ENCODE results near the gene PTGR2.
"Not testable (repeated sequence)": the region's sequence is repeated elsewhere in the genome, so short reads cannot be mapped to it uniquely, and the experiment has no call there.

The PTGR2 gene

GRCh38 chr14:73859145-73859544 is 7.5 kb downstream of the PTGR2 start:
- TF ChIP-seq, protein P1, sequence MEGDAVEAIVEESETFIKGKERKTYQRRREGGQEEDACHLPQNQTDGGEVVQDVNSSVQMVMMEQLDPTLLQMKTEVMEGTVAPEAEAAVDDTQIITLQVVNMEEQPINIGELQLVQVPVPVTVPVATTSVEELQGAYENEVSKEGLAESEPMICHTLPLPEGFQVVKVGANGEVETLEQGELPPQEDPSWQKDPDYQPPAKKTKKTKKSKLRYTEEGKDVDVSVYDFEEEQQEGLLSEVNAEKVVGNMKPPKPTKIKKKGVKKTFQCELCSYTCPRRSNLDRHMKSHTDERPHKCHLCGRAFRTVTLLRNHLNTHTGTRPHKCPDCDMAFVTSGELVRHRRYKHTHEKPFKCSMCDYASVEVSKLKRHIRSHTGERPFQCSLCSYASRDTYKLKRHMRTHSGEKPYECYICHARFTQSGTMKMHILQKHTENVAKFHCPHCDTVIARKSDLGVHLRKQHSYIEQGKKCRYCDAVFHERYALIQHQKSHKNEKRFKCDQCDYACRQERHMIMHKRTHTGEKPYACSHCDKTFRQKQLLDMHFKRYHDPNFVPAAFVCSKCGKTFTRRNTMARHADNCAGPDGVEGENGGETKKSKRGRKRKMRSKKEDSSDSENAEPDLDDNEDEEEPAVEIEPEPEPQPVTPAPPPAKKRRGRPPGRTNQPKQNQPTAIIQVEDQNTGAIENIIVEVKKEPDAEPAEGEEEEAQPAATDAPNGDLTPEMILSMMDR (conservative IDR thresholded peaks at IDR 0.05) = no peak
- no peak overlapping the region for H3K27ac ChIP-seq

GRCh38 chr14:73861073-73861472 is 9.4 kb downstream of the PTGR2 start:
- TF ChIP-seq, protein P1 (conservative IDR thresholded peaks at IDR 0.05) = no peak
- H3K27ac ChIP-seq = no peak overlapping the region

GRCh38 chr14:73862480-73862879 is 10.8 kb downstream of the PTGR2 start:
- TF ChIP-seq, protein P1 (conservative IDR thresholded peaks at IDR 0.05) = no peak
- H3K27ac ChIP-seq = no peak overlapping the region

DNA sequence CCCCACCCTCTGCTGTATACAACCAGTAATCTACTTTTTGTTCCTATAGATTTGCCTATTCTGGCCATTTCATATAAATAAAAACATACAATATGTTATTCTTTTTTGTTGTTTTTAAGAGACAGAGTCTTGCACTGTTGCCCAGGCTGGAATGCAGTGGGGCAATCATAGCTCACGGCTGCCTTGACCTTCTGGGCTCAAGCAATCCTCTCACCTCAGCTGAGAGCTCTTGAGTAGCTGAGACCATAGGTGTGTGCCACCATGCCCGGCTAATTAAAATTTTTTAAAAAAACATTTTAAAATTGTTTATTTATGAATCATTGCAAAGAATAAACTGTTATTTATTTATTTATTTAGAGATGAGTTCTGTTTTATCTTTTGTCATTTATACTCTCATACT is 11.6 kb downstream of the PTGR2 start:
- TF ChIP-seq, protein P1 (conservative IDR thresholded peaks at IDR 0.05) = no peak
- H3K27ac ChIP-seq = no peak overlapping the region

- no peak overlapping the region for H3K27ac ChIP-seq
- TF ChIP-seq, protein P1 (conservative IDR thresholded peaks at IDR 0.05) = no peak
Observed at GRCh38 chr14:73865534-73866113, 14.0 kb downstream of the PTGR2 start.

DNA sequence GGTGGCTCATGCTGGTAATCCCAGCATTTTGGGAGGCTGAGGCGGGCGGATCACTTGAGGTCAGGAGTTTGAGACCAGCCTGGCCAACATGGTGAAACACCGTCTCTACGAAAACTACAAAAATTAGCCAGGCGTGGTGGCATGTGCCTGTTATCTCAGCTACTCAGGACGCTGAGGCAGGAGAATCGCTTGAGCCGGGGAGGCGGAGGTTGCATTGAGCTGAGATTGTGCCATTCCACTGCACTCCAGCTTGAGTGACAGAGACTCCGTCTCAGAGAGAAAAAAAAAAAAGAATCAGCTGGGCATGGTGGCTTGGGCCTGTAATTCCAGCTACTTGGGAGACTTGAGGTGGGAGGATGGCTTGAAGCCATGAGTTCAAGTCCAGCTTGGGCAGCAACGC is 18.1 kb downstream of the PTGR2 start:
- H3K27ac ChIP-seq = not testable (repeated sequence)

GRCh38 chr14:73870525-73871235 is 19.0 kb downstream of the PTGR2 start:
- no peak overlapping the region for H3K27ac ChIP-seq
- TF ChIP-seq, protein P1 (conservative IDR thresholded peaks at IDR 0.05) = no peak

- no peak overlapping the region for H3K27ac ChIP-seq
- TF ChIP-seq, protein P1 (conservative IDR thresholded peaks at IDR 0.05) = no peak
Observed at GRCh38 chr14:73873660-73874059, 22.0 kb downstream of the PTGR2 start.

Measured in VCaP (cell line).